Measurements from ENCODE around the gene ZFHX2. TPM values are rescaled to one million over a fixed set of nuclear protein-coding genes. Genes with fewer than 3 reads are reported as not detected.
A peak's percentile ranks its signal among the peaks of the same experiment; 100 is the strongest.
"Not testable (repeated sequence)": the region's sequence is repeated elsewhere in the genome, so short reads cannot be mapped to it uniquely, and the experiment has no call there.

The ZFHX2 gene
- total RNA-seq, 2 experiments from 2014 or later = 1.5 to 1.8 TPM

DNA sequence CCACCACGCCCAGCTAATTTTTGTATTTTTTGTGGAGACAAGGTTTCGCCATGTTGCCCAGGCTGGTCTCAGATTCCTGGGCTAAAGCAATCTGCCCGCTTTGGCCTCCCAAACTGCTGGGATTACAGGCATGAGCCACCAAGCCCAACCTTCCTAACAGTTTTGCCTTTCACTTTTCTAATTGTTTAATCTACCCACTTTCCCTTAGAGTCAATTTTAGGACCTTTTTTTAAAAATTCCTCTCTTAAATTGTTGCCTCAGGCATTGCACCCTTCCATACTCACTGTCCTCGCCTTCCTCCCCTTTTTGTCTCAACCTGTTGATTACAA is 11.5 kb downstream of the ZFHX2 start:
- no peak overlapping the region for H3K4me3 Mint-ChIP-seq
- DNase-seq = no peak
- CTCF ChIA-PET = interaction anchor here (0.8 to 1.8 kb wide), 4 partner anchors 10 to 63 kb away, joined by 3 to 4 read pairs (median 4); no protein-coding TSS in a partner anchor
- H3K36me3 Mint-ChIP-seq (ENCODE audit: low read depth) = no peaks in the 10 kb centered on the region
- no peaks in the 10 kb centered on the region for H3K27me3 Mint-ChIP-seq
- H3K27ac Mint-ChIP-seq = no peak overlapping the region
- peaks cover 1% of the 10 kb centered on the region for H3K4me1 Mint-ChIP-seq
- POLR2A ChIA-PET = no interaction called here
- no peaks in the 10 kb centered on the region for H3K9me3 Mint-ChIP-seq

DNA sequence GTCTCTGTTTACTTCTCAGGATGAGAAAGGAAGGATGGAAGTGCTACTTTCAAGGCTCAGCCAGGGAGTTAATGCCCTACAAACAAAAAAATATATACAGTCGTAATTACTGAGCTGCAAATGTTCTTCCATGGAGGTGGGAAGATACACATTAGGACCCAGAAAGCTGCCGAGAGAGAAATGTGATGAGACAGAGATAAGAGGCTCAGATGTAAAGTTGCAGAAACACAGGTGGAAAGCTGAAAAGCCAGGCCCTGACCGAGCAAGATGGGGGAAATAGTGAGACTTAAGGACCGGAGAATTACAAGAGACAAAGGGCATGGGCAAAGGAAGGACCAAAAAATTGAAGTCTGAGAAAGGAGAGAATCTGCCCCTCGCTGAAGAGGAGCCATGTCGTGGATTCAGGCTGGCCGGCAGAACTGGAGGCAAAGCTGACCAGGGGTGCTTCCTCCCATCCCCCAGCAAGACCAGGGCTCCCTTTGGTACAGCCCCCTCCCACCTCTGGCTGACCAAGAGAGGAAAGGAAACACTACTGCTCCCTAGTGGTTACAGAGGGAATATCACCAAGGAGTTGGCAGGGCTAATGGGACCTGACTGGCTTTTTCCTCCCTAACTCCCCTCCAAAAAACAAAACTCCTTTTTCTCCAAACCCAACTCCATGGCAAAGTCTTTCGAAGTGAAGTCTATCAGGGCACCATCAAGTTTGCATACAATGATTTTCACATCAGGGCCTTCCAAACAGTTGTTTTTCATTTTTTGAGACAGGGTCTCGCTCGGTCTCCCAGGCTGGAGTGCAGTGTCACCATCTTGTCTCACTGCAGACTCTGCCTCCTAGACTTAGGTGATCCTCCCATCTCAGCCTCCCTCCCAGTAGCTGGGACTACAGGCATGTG is 12.1 kb downstream of the ZFHX2 start:
- H3K36me3 Mint-ChIP-seq (ENCODE audit: low read depth) = no peaks in the 10 kb centered on the region
- POLR2A ChIA-PET = no interaction called here

DNA sequence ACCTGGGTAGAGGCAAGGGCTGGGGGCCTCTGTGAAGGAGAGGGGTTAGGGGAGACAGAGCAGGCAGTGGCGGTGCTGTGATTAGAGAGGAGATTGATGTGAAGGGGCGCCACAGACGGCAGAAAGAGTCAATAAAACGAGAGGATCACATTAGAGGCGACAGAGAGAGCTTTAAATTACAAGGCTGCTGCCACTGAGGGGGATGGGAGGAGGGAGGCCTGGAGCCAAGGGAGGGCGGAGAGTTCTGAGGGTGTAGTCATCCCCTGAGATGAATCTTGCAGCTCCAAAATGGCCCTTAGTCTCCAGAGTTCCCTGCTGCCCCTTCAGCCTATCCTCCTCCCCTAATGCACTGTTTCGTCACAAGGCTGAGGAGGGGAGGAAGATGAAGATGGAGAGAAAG is 12.8 kb downstream of the ZFHX2 start:
- H3K27ac Mint-ChIP-seq = no peak overlapping the region
- DNase-seq = no peak
- POLR2A ChIA-PET = no interaction called here
- H3K4me1 Mint-ChIP-seq = peaks cover 1% of the 10 kb centered on the region
- H3K27me3 Mint-ChIP-seq = no peaks in the 10 kb centered on the region
- CTCF ChIA-PET = interaction anchor here (1.1 to 1.8 kb wide), 3 partner anchors 58 to 64 kb away, joined by 4 to 5 read pairs (median 4); no protein-coding TSS in a partner anchor
- no peaks in the 10 kb centered on the region for H3K9me3 Mint-ChIP-seq
- H3K4me3 Mint-ChIP-seq = no peak overlapping the region
- H3K36me3 Mint-ChIP-seq (ENCODE audit: low read depth) = no peaks in the 10 kb centered on the region

More for the DNA sequence above, 12.1 kb downstream of the ZFHX2 start:
- H3K27me3 Mint-ChIP-seq = no peaks in the 10 kb centered on the region
- CTCF ChIA-PET = interaction anchor here (1.1 to 1.8 kb wide), 4 partner anchors 59 to 64 kb away, joined by 3 to 5 read pairs (median 4); no protein-coding TSS in a partner anchor
- no peak overlapping the region for H3K27ac Mint-ChIP-seq
- DNase-seq = peak; percentile 27
- H3K4me3 Mint-ChIP-seq = no peak overlapping the region
- peaks cover 1% of the 10 kb centered on the region for H3K4me1 Mint-ChIP-seq
- H3K9me3 Mint-ChIP-seq = no peaks in the 10 kb centered on the region

DNA sequence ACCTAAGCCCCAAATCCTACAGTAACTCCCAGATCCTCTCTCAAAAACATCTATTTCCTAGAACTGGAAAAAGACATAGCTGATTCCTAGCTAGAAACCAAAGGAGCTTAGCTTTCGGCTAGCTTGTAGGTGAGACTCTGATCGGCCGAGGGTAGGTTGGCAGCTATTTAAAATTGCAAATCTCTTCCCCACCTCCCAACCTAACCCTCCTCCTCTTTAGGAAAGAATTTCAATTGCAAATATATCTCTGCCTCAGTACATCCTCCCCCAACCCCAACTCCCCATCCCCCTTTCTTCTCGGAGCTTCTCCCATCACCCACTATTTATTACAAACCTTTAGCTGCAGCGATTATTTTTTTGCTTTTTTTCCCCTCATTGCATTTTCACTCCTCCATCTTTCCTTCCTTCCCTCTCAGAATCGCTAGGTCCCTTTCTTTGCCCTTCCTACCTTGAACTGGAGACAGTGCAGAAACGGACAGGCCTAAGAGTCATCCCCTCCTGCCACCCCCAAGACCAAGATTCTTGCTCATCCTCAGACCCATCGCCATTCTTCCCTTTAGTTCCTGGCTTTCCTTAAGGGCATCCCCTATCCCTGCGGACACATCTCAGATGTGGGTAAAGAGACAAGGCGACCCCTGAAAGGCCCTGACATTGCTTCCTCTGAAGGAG is 13.4 kb downstream of the ZFHX2 start:
- POLR2A ChIA-PET = no interaction called here
- no peak for DNase-seq
- Mint-ChIP-seq H3K27me3 (no peaks in the 10 kb centered on the region), H3K36me3 (ENCODE audit: low read depth) (no peaks in the 10 kb centered on the region), H3K27ac (no peak overlapping the region), H3K4me1 (peaks cover 1% of the 10 kb centered on the region), H3K4me3 (no peak overlapping the region), H3K9me3 (no peaks in the 10 kb centered on the region)
- CTCF ChIA-PET = interaction anchor here (0.6 to 1.7 kb wide), 4 partner anchors 13 to 63 kb away, joined by 3 to 8 read pairs (median 4); partner anchors contain the start of gene ZFHX2

DNA sequence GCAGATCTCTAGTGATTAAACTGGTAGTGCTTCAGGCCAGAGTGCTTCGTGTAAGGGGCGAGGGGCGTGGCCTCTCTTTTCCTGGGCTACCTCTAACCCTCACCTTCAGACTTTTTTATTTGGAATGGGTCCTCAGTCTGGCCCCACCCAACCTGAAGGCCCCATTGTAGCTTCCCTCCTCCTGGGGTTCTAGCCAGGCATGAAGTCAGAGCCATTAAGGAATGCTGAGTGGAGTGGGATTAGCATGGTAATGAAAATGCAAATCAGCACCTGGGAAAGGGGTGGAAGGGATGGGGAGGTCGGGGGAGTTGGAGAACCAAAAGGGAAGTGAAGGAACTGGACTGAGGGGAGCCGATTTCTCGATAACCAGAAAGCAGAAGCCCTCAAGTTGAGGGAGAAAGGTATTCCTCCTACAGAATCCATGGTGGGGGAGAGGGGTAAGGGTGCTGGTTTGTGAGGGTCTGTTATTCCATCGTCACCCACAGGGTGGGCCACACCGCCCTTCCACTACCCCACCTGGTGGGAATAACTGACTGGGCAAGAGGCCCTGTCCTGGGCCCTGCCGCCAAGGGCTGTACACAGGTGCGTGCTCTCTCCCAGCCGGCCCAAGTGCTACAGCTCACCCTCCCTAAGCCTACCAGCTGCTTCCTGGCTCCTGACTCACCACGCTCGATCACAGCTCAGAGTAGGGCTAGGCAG is 14.1 kb downstream of the ZFHX2 start:
- Mint-ChIP-seq H3K9me3 (no peaks in the 10 kb centered on the region), H3K4me1 (peaks cover 1% of the 10 kb centered on the region), H3K27me3 (no peaks in the 10 kb centered on the region), H3K4me3 (no peak overlapping the region), H3K36me3 (ENCODE audit: low read depth) (no peaks in the 10 kb centered on the region), H3K27ac (no peak overlapping the region)
- no peak for DNase-seq
- ChIA-PET CTCF (interaction anchor here (0.6 to 1.7 kb wide), 4 partner anchors 14 to 59 kb away, joined by 3 to 8 read pairs (median 4); partner anchors contain the start of gene ZFHX2), POLR2A (no interaction called here)

DNA sequence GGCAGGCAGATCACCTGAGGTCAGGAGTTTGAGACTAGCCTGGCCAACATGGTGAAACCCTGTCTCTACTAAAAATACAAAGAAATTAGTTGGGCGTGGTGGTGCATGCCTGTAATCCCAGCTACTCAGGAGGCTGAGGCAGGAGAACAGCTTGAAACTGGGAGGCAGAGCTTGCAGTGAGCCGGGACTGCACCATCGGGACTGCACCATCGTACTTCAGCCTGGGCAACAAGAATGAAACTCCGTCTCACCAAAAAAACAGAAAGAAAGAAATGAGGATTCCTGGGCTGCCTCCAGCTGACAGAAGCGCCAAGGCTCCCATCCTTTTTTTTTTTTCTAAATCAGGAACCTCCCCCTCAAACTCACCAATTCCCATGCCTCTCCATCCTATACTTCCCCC is 14.7 kb downstream of the ZFHX2 start:
- H3K36me3 Mint-ChIP-seq (ENCODE audit: low read depth); POLR2A ChIA-PET; H3K4me1 Mint-ChIP-seq; H3K27me3 Mint-ChIP-seq; H3K27ac Mint-ChIP-seq; DNase-seq; H3K9me3 Mint-ChIP-seq; H3K4me3 Mint-ChIP-seq: not testable (repeated sequence)
- CTCF ChIA-PET = interaction anchor here (0.9 to 1.7 kb wide), 4 partner anchors 15 to 59 kb away, joined by 3 to 8 read pairs (median 4); partner anchors contain the start of gene ZFHX2

DNA sequence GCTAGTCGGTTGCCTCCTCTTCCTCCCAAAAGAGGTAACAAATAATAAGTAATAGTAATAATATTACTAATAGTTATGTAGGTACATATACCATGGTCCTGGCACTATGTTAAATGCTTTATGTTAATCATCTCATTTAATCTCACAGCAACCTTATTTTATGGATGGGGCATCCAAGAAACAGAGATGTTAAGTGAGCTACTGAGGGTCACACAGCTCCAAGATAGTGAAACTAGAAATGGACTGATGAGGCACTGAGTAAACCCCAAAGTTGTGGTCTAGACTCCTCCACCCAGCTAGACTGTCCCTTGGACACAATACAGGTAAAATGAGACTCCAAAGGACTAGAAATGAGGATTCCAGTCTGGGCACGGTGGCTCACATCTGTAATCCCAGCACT is 15.1 kb downstream of the ZFHX2 start:
- H3K4me3 Mint-ChIP-seq = no peak overlapping the region
- POLR2A ChIA-PET = no interaction called here
- H3K4me1 Mint-ChIP-seq = peaks cover 1% of the 10 kb centered on the region
- H3K27me3 Mint-ChIP-seq = no peaks in the 10 kb centered on the region
- H3K36me3 Mint-ChIP-seq (ENCODE audit: low read depth) = no peaks in the 10 kb centered on the region
- H3K27ac Mint-ChIP-seq = no peak overlapping the region
- no peak for DNase-seq
- no peaks in the 10 kb centered on the region for H3K9me3 Mint-ChIP-seq
- CTCF ChIA-PET = interaction anchor here (0.5 to 1.4 kb wide), 5 partner anchors 15 to 58 kb away, joined by 3 to 4 read pairs (median 4); partner anchors contain the start of gene ZFHX2

DNA sequence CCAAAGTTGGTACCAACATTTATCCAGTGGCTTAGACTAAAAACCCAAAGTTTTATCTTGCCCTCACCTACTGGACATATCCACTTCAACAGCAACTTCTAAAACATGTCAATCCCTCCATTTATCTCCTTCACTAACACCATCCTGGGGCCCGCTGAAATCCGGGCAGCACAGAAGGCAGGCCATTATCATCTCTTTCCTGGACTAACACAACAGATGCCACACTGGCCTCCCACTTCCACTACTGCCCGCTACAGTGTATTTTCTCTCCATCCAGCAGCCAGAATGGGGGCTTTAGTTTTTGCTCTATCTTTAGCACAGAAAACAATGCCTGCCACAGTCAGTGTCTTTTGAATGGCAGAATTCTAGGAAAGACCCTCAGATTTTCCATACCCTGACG is 15.6 kb downstream of the ZFHX2 start:
- no peak for DNase-seq
- ChIA-PET POLR2A (no interaction called here), CTCF (interaction anchor here (0.5 to 0.9 kb wide), 3 partner anchors 29 to 57 kb away, joined by 3 to 4 read pairs (median 4); no protein-coding TSS in a partner anchor)
- Mint-ChIP-seq H3K36me3 (ENCODE audit: low read depth) (no peaks in the 10 kb centered on the region), H3K4me3 (no peak overlapping the region), H3K27ac (no peak overlapping the region), H3K4me1 (peaks cover 1% of the 10 kb centered on the region), H3K27me3 (no peaks in the 10 kb centered on the region), H3K9me3 (no peaks in the 10 kb centered on the region)

DNA sequence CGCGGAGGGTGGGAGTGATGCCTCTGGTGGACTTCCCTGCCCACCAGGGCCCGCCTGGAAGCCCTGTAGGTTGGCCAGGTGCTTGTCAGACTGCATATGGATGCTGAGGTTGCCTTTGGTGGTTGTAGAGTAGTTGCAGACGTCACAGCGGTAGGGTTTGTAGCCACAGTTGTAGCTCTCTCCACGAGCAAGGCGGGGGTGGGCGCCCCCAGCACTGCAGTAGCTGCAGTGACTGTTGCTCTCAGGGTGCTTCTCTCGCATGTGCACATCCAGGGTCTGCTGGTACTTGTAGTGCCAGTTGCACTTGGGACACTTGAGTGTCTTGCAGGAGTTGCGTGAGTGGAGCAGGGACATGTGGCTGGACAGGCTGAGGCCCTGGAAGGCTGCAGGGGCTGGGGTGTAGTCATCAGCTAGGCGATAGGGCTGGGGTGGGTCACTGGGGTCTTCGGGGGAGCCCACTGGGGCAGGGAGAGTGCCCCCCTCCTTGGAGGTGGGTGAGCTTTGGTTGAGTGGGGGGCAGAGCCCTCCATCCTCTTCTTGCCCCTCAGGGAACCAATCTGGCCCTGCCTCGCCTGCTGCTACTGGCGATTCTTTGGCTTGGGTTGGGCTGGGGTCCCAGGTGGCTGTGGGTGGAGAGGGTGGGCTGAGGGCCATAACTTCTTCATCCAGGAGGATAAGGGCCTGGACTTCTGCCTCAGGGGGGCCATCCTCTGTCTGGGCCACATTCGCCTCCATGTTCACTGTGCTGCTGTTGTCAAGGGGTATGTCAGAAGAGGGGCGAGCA is 17.7 kb downstream of the ZFHX2 start:
- H3K36me3 Mint-ChIP-seq (ENCODE audit: low read depth) = no peaks in the 10 kb centered on the region
- H3K4me3 Mint-ChIP-seq = no peak overlapping the region
- H3K27me3 Mint-ChIP-seq = no peaks in the 10 kb centered on the region
- no peaks in the 10 kb centered on the region for H3K9me3 Mint-ChIP-seq
- H3K4me1 Mint-ChIP-seq = no peaks in the 10 kb centered on the region
- no peak for DNase-seq
- CTCF ChIA-PET = no interaction called here
- no peak overlapping the region for H3K27ac Mint-ChIP-seq
- POLR2A ChIA-PET = no interaction called here

DNA sequence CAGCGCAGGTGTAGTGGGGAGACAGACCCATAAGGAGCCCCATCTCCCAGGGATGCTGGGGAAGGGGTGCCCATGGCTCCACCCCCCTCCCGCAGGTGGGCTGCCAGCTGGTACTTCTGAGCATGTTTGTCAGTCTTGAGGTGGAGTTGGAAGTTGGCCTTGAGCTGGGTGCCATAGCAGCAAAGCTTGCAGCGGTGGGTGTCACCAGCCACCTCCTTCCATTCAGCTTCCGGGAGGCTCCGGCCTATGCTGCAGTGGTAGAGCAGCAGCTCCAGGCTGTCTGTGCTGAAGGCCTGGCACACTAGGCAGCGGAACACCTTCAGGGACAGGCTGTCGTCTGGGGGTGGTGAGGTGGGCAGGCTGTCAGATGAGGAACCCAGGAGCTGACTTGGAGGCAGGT is 18.9 kb downstream of the ZFHX2 start:
- H3K27me3 Mint-ChIP-seq = no peaks in the 10 kb centered on the region
- no peaks in the 10 kb centered on the region for H3K9me3 Mint-ChIP-seq
- no peaks in the 10 kb centered on the region for H3K36me3 Mint-ChIP-seq (ENCODE audit: low read depth)
- no peaks in the 10 kb centered on the region for H3K4me1 Mint-ChIP-seq
- CTCF ChIA-PET = interaction anchor here (0.6 kb wide), 1 partner anchor 1961 kb away, joined by 3 read pairs; no protein-coding TSS in a partner anchor
- POLR2A ChIA-PET = interaction anchor here (1.3 kb wide), 1 partner anchor 23 kb away, joined by 3 read pairs; the partner anchor contains the start of gene THTPA
- no peak overlapping the region for H3K4me3 Mint-ChIP-seq
- DNase-seq = no peak
- no peak overlapping the region for H3K27ac Mint-ChIP-seq

DNA sequence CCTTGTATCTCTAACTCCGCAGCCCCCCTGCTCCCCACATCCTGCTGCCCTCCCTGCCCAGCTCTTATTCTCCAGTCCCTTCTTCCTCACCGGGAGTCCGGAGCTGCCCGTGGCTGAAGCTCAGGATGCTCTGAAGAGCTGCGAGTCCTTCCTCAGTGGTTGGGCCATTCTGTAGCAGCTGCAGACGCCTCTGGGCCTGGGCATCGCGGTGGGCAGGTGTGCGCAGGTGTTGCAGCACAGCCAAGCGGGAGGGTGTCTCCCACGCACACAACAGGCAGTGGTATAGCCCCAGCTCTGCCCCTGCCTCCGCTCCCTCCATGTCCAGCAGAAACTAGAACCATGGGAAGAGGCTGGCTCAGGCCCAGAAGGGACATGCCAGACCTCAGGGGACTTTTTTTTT is 20.2 kb downstream of the ZFHX2 start:
- ChIA-PET CTCF (no interaction called here), POLR2A (no interaction called here)
- H3K27ac Mint-ChIP-seq = no peak overlapping the region
- no peak overlapping the region for H3K4me3 Mint-ChIP-seq
- no peaks in the 10 kb centered on the region for H3K36me3 Mint-ChIP-seq (ENCODE audit: low read depth)
- H3K4me1 Mint-ChIP-seq = no peaks in the 10 kb centered on the region
- H3K9me3 Mint-ChIP-seq = no peaks in the 10 kb centered on the region
- H3K27me3 Mint-ChIP-seq = no peaks in the 10 kb centered on the region
- DNase-seq = no peak

DNA sequence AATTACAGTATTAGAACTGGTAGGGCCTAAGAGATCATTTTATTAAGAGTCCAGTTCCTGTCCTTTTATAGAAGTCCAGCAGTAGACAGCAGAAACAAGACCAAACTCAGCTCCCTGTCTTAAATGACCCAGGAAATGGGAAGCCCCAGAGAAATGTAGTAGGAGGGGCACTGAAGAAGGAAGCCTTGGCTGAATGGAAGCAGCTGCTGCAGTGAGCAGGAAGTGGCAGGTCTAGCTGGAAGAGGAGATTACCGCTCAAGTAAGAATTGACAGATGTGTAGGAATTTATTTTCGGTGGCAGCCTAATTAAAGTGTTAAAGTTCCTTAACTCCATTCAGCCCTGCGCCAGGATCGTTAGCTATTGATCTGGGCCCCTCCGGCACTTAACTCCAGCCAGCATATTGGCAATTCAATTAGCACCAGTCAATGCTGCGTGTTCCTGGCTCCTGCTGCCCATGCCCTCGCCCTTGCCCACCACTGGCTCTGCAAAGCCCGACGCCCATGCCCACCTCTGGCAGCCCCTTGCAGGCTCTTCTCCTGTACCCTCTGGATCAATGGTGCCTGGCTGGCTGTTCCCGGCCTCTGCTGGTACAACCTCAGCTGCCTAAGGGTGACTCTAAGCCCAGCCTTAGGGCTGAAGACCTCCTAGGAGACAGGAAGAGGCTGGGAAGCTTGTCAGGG is 21.1 kb downstream of the ZFHX2 start:
- ChIA-PET CTCF (interaction anchor here (0.6 to 1.5 kb wide), 2 partner anchors 10 to 183 kb away, joined by 3 to 4 read pairs; no protein-coding TSS in a partner anchor), POLR2A (no interaction called here)
- H3K27me3 Mint-ChIP-seq = no peaks in the 10 kb centered on the region
- H3K27ac Mint-ChIP-seq = no peak overlapping the region
- no peaks in the 10 kb centered on the region for H3K9me3 Mint-ChIP-seq
- H3K36me3 Mint-ChIP-seq (ENCODE audit: low read depth) = no peaks in the 10 kb centered on the region
- H3K4me3 Mint-ChIP-seq = no peak overlapping the region
- H3K4me1 Mint-ChIP-seq = no peaks in the 10 kb centered on the region
- no peak for DNase-seq
